ENCODE measurements around the gene CCDC191. TPM values are rescaled to one million over a fixed set of nuclear protein-coding genes. Genes with fewer than 3 reads are reported as not detected.

CCDC191 gene
- total RNA-seq, 2 experiments from 2014 or later = 4.2 to 5.0 TPM

- H3K36me3 ChIP-seq (ENCODE audit: insufficient read depth, low read length) = no peaks in the 10 kb centered on the region
- H3K79me2 ChIP-seq (ENCODE audit: insufficient read depth, low read depth, low read length) = no peaks in the 10 kb centered on the region
- H3K4me1 ChIP-seq (ENCODE audit: insufficient read depth, low read length, poor library complexity, severe bottlenecking) = peaks cover 52% of the 10 kb centered on the region
- H3K9me2 ChIP-seq (ENCODE audit: insufficient read depth, low read length) = no peaks in the 10 kb centered on the region
- H4K20me1 ChIP-seq (ENCODE audit: insufficient read depth, low read length) = no peaks in the 10 kb centered on the region
- peak overlapping the region; percentile 70 for H2AFZ ChIP-seq (ENCODE audit: low read length)
- peak; percentile 62 for DNase-seq (ENCODE audit: low spot score)
- no peaks in the 10 kb centered on the region for H3K9me3 ChIP-seq (ENCODE audit: low read length)
- no TSS peak for BruUV-seq (replicated peaks)
- ChIA-PET CTCF (ENCODE audit: unreplicated experiment) (interaction anchor here (0.6 kb wide), 1 partner anchor 14 kb away, joined by 3 read pairs; no protein-coding TSS in a partner anchor), POLR2A (interaction anchor here (0.5 to 5.5 kb wide), 8 partner anchors 11 to 178 kb away, joined by 3 to 30 read pairs (median 4); partner anchors contain the start of genes CCDC191 and QTRT2)
- intact Hi-C loops (cut with micrococcal nuclease; ENCODE audit: unreplicated experiment) = no loop called here
- peak overlapping the region; percentile 61 for H3K4me2 ChIP-seq (ENCODE audit: low read length)
- peak overlapping the region; percentile 37 for H3K27ac ChIP-seq (ENCODE audit: low read depth, low read length, poor library complexity, severe bottlenecking)
- no peak overlapping the region for H3K4me3 ChIP-seq (ENCODE audit: low read depth, low read length, poor library complexity, severe bottlenecking)
- TF ChIP-seq EZH2phosphoT487 (IDR thresholded peaks at IDR 0.05; ENCODE audit: borderline replicate concordance, low read depth, low read length) = no peak
- no peak for TF ChIP-seq CTCF (conservative IDR thresholded peaks at IDR 0.05; ENCODE audit: low read length)
Observed at GRCh38 chr3:114011059-114011797, 45.1 kb downstream of the CCDC191 start.

- Histone ChIP-seq H3K9me3 (ENCODE audit: low read length) (no peaks in the 10 kb centered on the region), H3K36me3 (ENCODE audit: insufficient read depth, low read length) (no peaks in the 10 kb centered on the region), H3K79me2 (ENCODE audit: insufficient read depth, low read depth, low read length) (no peaks in the 10 kb centered on the region), H3K9me2 (ENCODE audit: insufficient read depth, low read length) (no peaks in the 10 kb centered on the region), H2AFZ (ENCODE audit: low read length) (peak overlapping the region; percentile 85; the same call in 1 of the 2 replicates), H4K20me1 (ENCODE audit: insufficient read depth, low read length) (no peaks in the 10 kb centered on the region), H3K4me2 (ENCODE audit: low read length) (peak overlapping the region; percentile 71), H3K4me3 (ENCODE audit: low read depth, low read length, poor library complexity, severe bottlenecking) (peak overlapping the region; percentile 59), H3K27ac (ENCODE audit: low read depth, low read length, poor library complexity, severe bottlenecking) (peak overlapping the region; percentile 97), H3K4me1 (ENCODE audit: insufficient read depth, low read length, poor library complexity, severe bottlenecking) (peaks cover 74% of the 10 kb centered on the region)
- TF ChIP-seq CTCF (conservative IDR thresholded peaks at IDR 0.05; ENCODE audit: low read length) = peak; percentile 67
- no peak for TF ChIP-seq EZH2phosphoT487 (IDR thresholded peaks at IDR 0.05; ENCODE audit: borderline replicate concordance, low read depth, low read length)
- intact Hi-C loops (cut with micrococcal nuclease; ENCODE audit: unreplicated experiment) = loop anchor here (1.0 to 5.0 kb wide), 4 partner anchors 51 to 447 kb away; partner anchors contain the start of genes CCDC191, QTRT2 and ZDHHC23
- no TSS peak for BruUV-seq (replicated peaks)
- CTCF ChIA-PET (ENCODE audit: unreplicated experiment) = interaction anchor here (0.7 to 1.3 kb wide), 4 partner anchors 24 to 145 kb away, joined by 3 to 4 read pairs (median 3); no protein-coding TSS in a partner anchor
- POLR2A ChIA-PET = interaction anchor here (0.6 to 3.3 kb wide), 11 partner anchors 11 to 208 kb away, joined by 3 to 14 read pairs (median 4); partner anchors contain the start of genes CCDC191 and QTRT2
- DNase-seq (ENCODE audit: low spot score) = peak; percentile 97
Observed at GRCh38 chr3:114005481-114005880, 50.8 kb downstream of the CCDC191 start.

All from OCI-LY7 (cell line).